HCT116 (cell line): ENCODE measurements around the gene PFKFB3. TPM values are rescaled to one million over a fixed set of nuclear protein-coding genes. Genes with fewer than 3 reads are reported as not detected.

ENCODE experiments used
- ATAC-seq: fragments of 200-7000 bp; cut with Tn5 transposase; 2 replicates; pipeline ENCODE4 v1.9.1; 2020; ENCODE audit warnings: mild to moderate bottlenecking, moderate library complexity
- BruUV-seq: library from RNA; stranded (reverse); fragments of 400-500 nt; replicated peaks from 2 replicates; lab custom pipeline; 2021; lab: Mats Ljungman, UMichigan
- CTCF ChIA-PET: fragments of 300-600 bp; sonication (Branson Sonifier 250); formaldehyde crosslinking; loops from one replicate; lab custom pipeline; 2021; ENCODE audit warnings: antibody characterized with exemption; lab: Charles Lee
- POLR2A ChIA-PET: fragments of 300-600, 350-600 bp; sonication (Branson Sonifier 250); formaldehyde crosslinking; loops from one replicate; lab custom pipeline; 2021; ENCODE audit warnings: antibody characterized with exemption; lab: Charles Lee
- RAD21 ChIA-PET, 2 experiments: fragments of 300-600 bp; sonication (Branson Sonifier 250); formaldehyde crosslinking; loops; one replicate each; lab custom pipeline; 2023; ENCODE audit warnings: low total read pairs in 2 of 2; ENCODE audit not compliant: uncharacterized antibody in 2 of 2, unreplicated experiment in 2 of 2, low non-redundant PET in 1 of 2; lab: Charles Lee
- DNase-seq: peaks from one replicate; pipeline ENCODE4 v3.0.0-alpha.2; 2010; ENCODE audit warnings: low read depth, low spot score
- H2AFZ ChIP-seq: fragments of 200-600 bp; shearing (Covaris generic), sonication (generic); 2 replicates; pipeline ENCODE4 v1.6.1; 2017; ENCODE audit warnings: low read depth, mixed run types, mixed read lengths, antibody characterized with exemption, low read length; ENCODE audit not compliant: poor library complexity, severe bottlenecking
- H3K27ac ChIP-seq: 2 replicates; pipeline ENCODE4 v1.5.1; 2012; ENCODE audit warnings: low read depth, low read length
- H3K27me3 ChIP-seq: fragments of 200-600 bp; sonication (generic); 2 replicates; pipeline ENCODE4 v1.6.1; 2016; ENCODE audit warnings: mixed run types, low read length, mixed read lengths; ENCODE audit not compliant: insufficient read depth
- H3K36me3 ChIP-seq, 2 experiments: fragments of 200-500 bp in 1 of 2; fragments of 200-600 bp in 1 of 2; sonication (Bioruptor generic) in 1 of 2; sonication (generic) in 1 of 2; 2 replicates each; pipeline versions ENCODE4 v1.5.1 to v1.6.1; 2014 to 2016; ENCODE audit warnings: low read length in 2 of 2, inconsistent platforms in 1 of 2, mixed read lengths in 1 of 2, mixed run types in 1 of 2; ENCODE audit not compliant: insufficient read depth in 2 of 2, control insufficient read depth in 1 of 2
- H3K4me1 ChIP-seq, 2 experiments: fragments of 200-600 bp in 1 of 2; sonication (generic) in 1 of 2; 2 replicates each; pipeline versions ENCODE4 v1.5.1 to v1.6.1; 2012 to 2017; ENCODE audit warnings: low read length in 2 of 2, inconsistent platforms in 1 of 2, mild to moderate bottlenecking in 1 of 2, mixed read lengths in 1 of 2, mixed run types in 1 of 2, moderate library complexity in 1 of 2; ENCODE audit not compliant: insufficient read depth in 2 of 2, control insufficient read depth in 1 of 2
- H3K4me2 ChIP-seq: fragments of 200-600 bp; sonication (generic); 2 replicates; pipeline ENCODE4 v1.6.1; 2017; ENCODE audit warnings: mixed run types, low read length, mixed read lengths
- H3K4me3 ChIP-seq, 2 experiments: fragments of 200-600 bp in 1 of 2; sonication (generic) in 1 of 2; replicated peaks in 1 of 2; 2 replicates each; pipeline ENCODE4 v1.5.1; 2011 to 2016; ENCODE audit warnings: low read length in 2 of 2, control low read depth in 1 of 2, low read depth in 1 of 2, mild to moderate bottlenecking in 1 of 2, mixed read lengths in 1 of 2, mixed run types in 1 of 2
- H3K79me2 ChIP-seq: fragments of 200-600 bp; sonication (generic); 2 replicates; pipeline ENCODE4 v1.6.1; 2017; ENCODE audit warnings: mild to moderate bottlenecking, mixed run types, low read length, moderate library complexity, mixed read lengths; ENCODE audit not compliant: insufficient read depth
- H3K9ac ChIP-seq: fragments of 200-600 bp; sonication (generic); 2 replicates; pipeline ENCODE4 v1.6.1; 2016; ENCODE audit warnings: low read length, mixed read lengths
- H3K9me2 ChIP-seq: fragments of 200-600 bp; sonication (generic), shearing (Covaris generic); 2 replicates; pipeline ENCODE4 v1.6.1; 2017; ENCODE audit warnings: mixed run types, mild to moderate bottlenecking, moderate library complexity; ENCODE audit not compliant: insufficient read depth
- H3K9me3 ChIP-seq, 2 experiments: fragments of 200-500 bp in 1 of 2; fragments of 200-600 bp in 1 of 2; sonication (Bioruptor generic) in 1 of 2; sonication (generic) in 1 of 2; 2 replicates each; pipeline ENCODE4 v1.6.1; 2014 to 2017; ENCODE audit warnings: low read length in 2 of 2, mixed read lengths in 2 of 2, inconsistent platforms in 1 of 2, low read depth in 1 of 2, mild to moderate bottlenecking in 1 of 2, mixed run types in 1 of 2, moderate library complexity in 1 of 2; ENCODE audit not compliant: control insufficient read depth in 1 of 2, insufficient read depth in 1 of 2
- H4K20me1 ChIP-seq: fragments of 200-600 bp; sonication (generic), shearing (Covaris generic); 2 replicates; pipeline ENCODE4 v1.6.1; 2017; ENCODE audit warnings: mixed run types, mild to moderate bottlenecking, moderate library complexity; ENCODE audit not compliant: insufficient read depth
- CBX3 ChIP-seq: IDR thresholded peaks from 2 replicates; pipeline ENCODE4 v1.6.1; 2012; ENCODE audit warnings: low read depth
- CEBPB ChIP-seq: IDR thresholded peaks from 2 replicates; pipeline ENCODE4 v1.6.1; 2012; ENCODE audit warnings: low read depth
- ELF1 ChIP-seq: IDR thresholded peaks from 2 replicates; pipeline ENCODE4 v1.6.1; 2012; ENCODE audit warnings: low read depth, borderline replicate concordance
- EZH2 ChIP-seq: fragments of 200-600 bp; sonication (generic); IDR thresholded peaks from 2 replicates; pipeline ENCODE4 v1.6.1; 2017; ENCODE audit warnings: antibody characterized with exemption, mixed run types
- EZH2phosphoT487 ChIP-seq: fragments of 200-600 bp; IDR thresholded peaks from 2 replicates; pipeline ENCODE4 v1.6.1; 2018; ENCODE audit warnings: antibody characterized with exemption, borderline replicate concordance
- FOSL1 ChIP-seq: IDR thresholded peaks from 2 replicates; pipeline ENCODE4 v1.6.1; 2012; ENCODE audit warnings: low read depth
- JUND ChIP-seq: IDR thresholded peaks from 2 replicates; pipeline ENCODE4 v1.6.1; 2012
- POLR2A ChIP-seq: IDR thresholded peaks from 2 replicates; pipeline ENCODE4 v1.7.0; 2011; ENCODE audit warnings: borderline replicate concordance; ENCODE audit not compliant: insufficient read depth, insufficient read length; ENCODE audit errors: extremely low read depth
- POLR2AphosphoS5 ChIP-seq: IDR thresholded peaks from 2 replicates; pipeline ENCODE4 v1.6.1; 2011; ENCODE audit warnings: mild to moderate bottlenecking, low read depth, low read length, moderate library complexity
- SIN3A ChIP-seq: IDR thresholded peaks from 2 replicates; pipeline ENCODE4 v1.6.1; 2012; ENCODE audit warnings: low read depth
- SRF ChIP-seq: IDR thresholded peaks from 2 replicates; pipeline ENCODE4 v1.6.1; 2012; ENCODE audit warnings: low read depth
- TCF7L2 ChIP-seq: IDR thresholded peaks from 2 replicates; pipeline ENCODE4 v1.7.0; 2011; ENCODE audit warnings: borderline replicate concordance, inconsistent platforms; ENCODE audit not compliant: insufficient read depth, insufficient read length; ENCODE audit errors: extremely low read depth
- YY1 ChIP-seq: IDR thresholded peaks from 2 replicates; pipeline ENCODE4 v1.6.1; 2011; ENCODE audit warnings: low read length, low read depth, moderate library complexity, mild to moderate bottlenecking; ENCODE audit not compliant: insufficient replicate concordance; ENCODE audit errors: extremely low read depth
- intact Hi-C: fragments of 100-400 bp; cut with micrococcal nuclease; formaldehyde crosslinking; loops from 2 replicates; pipeline ENCODE4 v1.10.0; 2022
- total RNA-seq: library from RNA; stranded (reverse); gene quantifications from one replicate; pipeline ENCODE4 v1.2.1, GENCODE V29; 2021; ENCODE audit not compliant: unreplicated experiment
- TF ChIP-seq, protein P1 (sequence below): IDR thresholded peaks from 2 replicates; pipeline ENCODE4 v1.6.1; 2012; ENCODE audit warnings: low read depth
- TF ChIP-seq, protein P2 (sequence below): IDR thresholded peaks from 2 replicates; pipeline ENCODE4 v1.6.1; 2011; ENCODE audit warnings: mild to moderate bottlenecking, low read length, moderate library complexity; ENCODE audit not compliant: insufficient replicate concordance; ENCODE audit errors: extremely low read depth
- TF ChIP-seq, protein P3 (sequence below), 3 experiments: fragments of 200-600 bp in 1 of 3; sonication (generic) in 1 of 3; IDR thresholded peaks in 2 of 3; conservative IDR thresholded peaks in 1 of 3; 2 replicates each; pipeline ENCODE4 v1.5.1; 2012 to 2017; ENCODE audit warnings: low read depth in 2 of 3, low read length in 2 of 3, antibody characterized with exemption in 1 of 3, borderline replicate concordance in 1 of 3, control low read depth in 1 of 3, mild to moderate bottlenecking in 1 of 3, mixed read lengths in 1 of 3, mixed run types in 1 of 3, moderate library complexity in 1 of 3; ENCODE audit not compliant: insufficient read depth in 1 of 3
- TF ChIP-seq, protein P4 (sequence below): IDR thresholded peaks from 2 replicates; pipeline ENCODE4 v1.6.1; 2012
- TF ChIP-seq, protein P5 (sequence below): IDR thresholded peaks from 2 replicates; pipeline ENCODE4 v1.6.1; 2012

The PFKFB3 gene
- total RNA-seq, 1 experiment from 2014 or later, result 50.8 TPM

DNA sequence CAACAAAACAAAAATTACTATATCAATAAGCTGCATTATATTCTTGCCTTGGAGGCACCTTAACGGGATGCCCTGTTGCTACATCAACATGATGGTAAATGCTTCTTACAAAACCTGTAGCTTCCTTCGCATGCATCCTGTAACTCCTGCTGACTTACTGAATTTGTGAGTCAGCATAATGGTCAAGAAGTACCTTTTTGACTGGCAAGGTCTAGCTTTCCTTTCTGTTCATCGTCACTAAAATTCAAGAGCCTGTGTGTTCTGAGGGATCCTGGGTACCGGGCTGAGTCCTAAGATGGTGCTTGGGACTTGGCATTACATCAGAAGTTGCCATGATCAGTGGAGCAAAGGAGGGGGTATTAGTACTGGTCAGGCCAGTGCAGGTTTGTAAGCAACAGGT is 4.9 kb downstream of the PFKFB3 start:
- ATAC-seq (no peak), DNase-seq (no peak)
- Histone ChIP-seq H3K4me2 (no peak overlapping the region), H2AFZ (no peak overlapping the region), H3K4me1 (peaks cover 0 to 20% of the 10 kb centered on the region in 2 experiments; a peak in 3 of 4 replicates), H3K9me3 (no peaks in the 10 kb centered on the region), H3K4me3 (no peak overlapping the region), H3K79me2 (peaks cover 58% of the 10 kb centered on the region), H3K27me3 (no peaks in the 10 kb centered on the region), H3K36me3 (no peaks in the 10 kb centered on the region), H4K20me1 (no peaks in the 10 kb centered on the region), H3K27ac (no peak overlapping the region), H3K9ac (no peak overlapping the region), H3K9me2 (no peaks in the 10 kb centered on the region)
- intact Hi-C loops, result no loop called here
- TF ChIP-seq, protein P1, sequence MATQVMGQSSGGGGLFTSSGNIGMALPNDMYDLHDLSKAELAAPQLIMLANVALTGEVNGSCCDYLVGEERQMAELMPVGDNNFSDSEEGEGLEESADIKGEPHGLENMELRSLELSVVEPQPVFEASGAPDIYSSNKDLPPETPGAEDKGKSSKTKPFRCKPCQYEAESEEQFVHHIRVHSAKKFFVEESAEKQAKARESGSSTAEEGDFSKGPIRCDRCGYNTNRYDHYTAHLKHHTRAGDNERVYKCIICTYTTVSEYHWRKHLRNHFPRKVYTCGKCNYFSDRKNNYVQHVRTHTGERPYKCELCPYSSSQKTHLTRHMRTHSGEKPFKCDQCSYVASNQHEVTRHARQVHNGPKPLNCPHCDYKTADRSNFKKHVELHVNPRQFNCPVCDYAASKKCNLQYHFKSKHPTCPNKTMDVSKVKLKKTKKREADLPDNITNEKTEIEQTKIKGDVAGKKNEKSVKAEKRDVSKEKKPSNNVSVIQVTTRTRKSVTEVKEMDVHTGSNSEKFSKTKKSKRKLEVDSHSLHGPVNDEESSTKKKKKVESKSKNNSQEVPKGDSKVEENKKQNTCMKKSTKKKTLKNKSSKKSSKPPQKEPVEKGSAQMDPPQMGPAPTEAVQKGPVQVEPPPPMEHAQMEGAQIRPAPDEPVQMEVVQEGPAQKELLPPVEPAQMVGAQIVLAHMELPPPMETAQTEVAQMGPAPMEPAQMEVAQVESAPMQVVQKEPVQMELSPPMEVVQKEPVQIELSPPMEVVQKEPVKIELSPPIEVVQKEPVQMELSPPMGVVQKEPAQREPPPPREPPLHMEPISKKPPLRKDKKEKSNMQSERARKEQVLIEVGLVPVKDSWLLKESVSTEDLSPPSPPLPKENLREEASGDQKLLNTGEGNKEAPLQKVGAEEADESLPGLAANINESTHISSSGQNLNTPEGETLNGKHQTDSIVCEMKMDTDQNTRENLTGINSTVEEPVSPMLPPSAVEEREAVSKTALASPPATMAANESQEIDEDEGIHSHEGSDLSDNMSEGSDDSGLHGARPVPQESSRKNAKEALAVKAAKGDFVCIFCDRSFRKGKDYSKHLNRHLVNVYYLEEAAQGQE, result no peak
- TF ChIP-seq EZH2 (no peak), CBX3 (no peak), SIN3A (no peak), POLR2A (no peak), TCF7L2 (no peak), SRF (no peak), JUND (no peak), ELF1 (no peak), YY1 (no peak), EZH2phosphoT487 (no peak), FOSL1 (no peak), POLR2AphosphoS5 (no peak), CEBPB (no peak)
- TF ChIP-seq, protein P2, sequence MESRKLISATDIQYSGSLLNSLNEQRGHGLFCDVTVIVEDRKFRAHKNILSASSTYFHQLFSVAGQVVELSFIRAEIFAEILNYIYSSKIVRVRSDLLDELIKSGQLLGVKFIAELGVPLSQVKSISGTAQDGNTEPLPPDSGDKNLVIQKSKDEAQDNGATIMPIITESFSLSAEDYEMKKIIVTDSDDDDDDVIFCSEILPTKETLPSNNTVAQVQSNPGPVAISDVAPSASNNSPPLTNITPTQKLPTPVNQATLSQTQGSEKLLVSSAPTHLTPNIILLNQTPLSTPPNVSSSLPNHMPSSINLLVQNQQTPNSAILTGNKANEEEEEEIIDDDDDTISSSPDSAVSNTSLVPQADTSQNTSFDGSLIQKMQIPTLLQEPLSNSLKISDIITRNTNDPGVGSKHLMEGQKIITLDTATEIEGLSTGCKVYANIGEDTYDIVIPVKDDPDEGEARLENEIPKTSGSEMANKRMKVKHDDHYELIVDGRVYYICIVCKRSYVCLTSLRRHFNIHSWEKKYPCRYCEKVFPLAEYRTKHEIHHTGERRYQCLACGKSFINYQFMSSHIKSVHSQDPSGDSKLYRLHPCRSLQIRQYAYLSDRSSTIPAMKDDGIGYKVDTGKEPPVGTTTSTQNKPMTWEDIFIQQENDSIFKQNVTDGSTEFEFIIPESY, result no peak
- TF ChIP-seq, protein P3, sequence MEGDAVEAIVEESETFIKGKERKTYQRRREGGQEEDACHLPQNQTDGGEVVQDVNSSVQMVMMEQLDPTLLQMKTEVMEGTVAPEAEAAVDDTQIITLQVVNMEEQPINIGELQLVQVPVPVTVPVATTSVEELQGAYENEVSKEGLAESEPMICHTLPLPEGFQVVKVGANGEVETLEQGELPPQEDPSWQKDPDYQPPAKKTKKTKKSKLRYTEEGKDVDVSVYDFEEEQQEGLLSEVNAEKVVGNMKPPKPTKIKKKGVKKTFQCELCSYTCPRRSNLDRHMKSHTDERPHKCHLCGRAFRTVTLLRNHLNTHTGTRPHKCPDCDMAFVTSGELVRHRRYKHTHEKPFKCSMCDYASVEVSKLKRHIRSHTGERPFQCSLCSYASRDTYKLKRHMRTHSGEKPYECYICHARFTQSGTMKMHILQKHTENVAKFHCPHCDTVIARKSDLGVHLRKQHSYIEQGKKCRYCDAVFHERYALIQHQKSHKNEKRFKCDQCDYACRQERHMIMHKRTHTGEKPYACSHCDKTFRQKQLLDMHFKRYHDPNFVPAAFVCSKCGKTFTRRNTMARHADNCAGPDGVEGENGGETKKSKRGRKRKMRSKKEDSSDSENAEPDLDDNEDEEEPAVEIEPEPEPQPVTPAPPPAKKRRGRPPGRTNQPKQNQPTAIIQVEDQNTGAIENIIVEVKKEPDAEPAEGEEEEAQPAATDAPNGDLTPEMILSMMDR (IDR thresholded peaks at IDR 0.05 in 2 of 3, conservative IDR thresholded peaks at IDR 0.05 in 1 of 3; ENCODE audit: borderline replicate concordance in 1 of 3, insufficient read depth in 1 of 3, low read depth in 2 of 3, low read length in 2 of 3), result no peak
- TF ChIP-seq, protein P4, sequence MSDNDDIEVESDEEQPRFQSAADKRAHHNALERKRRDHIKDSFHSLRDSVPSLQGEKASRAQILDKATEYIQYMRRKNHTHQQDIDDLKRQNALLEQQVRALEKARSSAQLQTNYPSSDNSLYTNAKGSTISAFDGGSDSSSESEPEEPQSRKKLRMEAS, result no peak
- TF ChIP-seq, protein P5, sequence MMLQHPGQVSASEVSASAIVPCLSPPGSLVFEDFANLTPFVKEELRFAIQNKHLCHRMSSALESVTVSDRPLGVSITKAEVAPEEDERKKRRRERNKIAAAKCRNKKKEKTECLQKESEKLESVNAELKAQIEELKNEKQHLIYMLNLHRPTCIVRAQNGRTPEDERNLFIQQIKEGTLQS, result no peak
- ChIA-PET CTCF (no interaction called here), RAD21 (no interaction called here), POLR2A (no interaction called here)
- no TSS peak for BruUV-seq
